Measurements from ENCODE around the gene HDAC4.

HDAC4 gene

GRCh38 chr2:239371726-239372686 lies 28.8 kb downstream of the HDAC4 start:
- DNase-seq (ENCODE audit: low read depth), result no peak
- no peak for TF ChIP-seq CTCF (conservative IDR thresholded peaks at IDR 0.05; ENCODE audit: low read depth, low read length)
- no peak overlapping the region for H3K4me3 ChIP-seq (ENCODE audit: low read depth, low read length)

GRCh38 chr2:239370876-239371725 lies 29.7 kb downstream of the HDAC4 start:
- no peak for DNase-seq (ENCODE audit: low read depth)
- TF ChIP-seq CTCF (conservative IDR thresholded peaks at IDR 0.05; ENCODE audit: low read depth, low read length), result no peak
- H3K4me3 ChIP-seq (ENCODE audit: low read depth, low read length), result no peak overlapping the region

- no peak for TF ChIP-seq CTCF (conservative IDR thresholded peaks at IDR 0.05; ENCODE audit: low read depth, low read length)
- DNase-seq (ENCODE audit: low read depth), result no peak
- H3K4me3 ChIP-seq (ENCODE audit: low read depth, low read length), result no peak overlapping the region
These were observed 30.4 kb downstream of the HDAC4 start for GRCh38 chr2:239370403-239370802.

- H3K4me3 ChIP-seq (ENCODE audit: low read depth, low read length), result no peak overlapping the region
- no peak for DNase-seq (ENCODE audit: low read depth)
- no peak for TF ChIP-seq CTCF (conservative IDR thresholded peaks at IDR 0.05; ENCODE audit: low read depth, low read length)
These were observed 31.1 kb downstream of the HDAC4 start for GRCh38 chr2:239369631-239370161.

GRCh38 chr2:239368906-239369552 lies 31.8 kb downstream of the HDAC4 start:
- no peak overlapping the region for H3K4me3 ChIP-seq (ENCODE audit: low read depth, low read length)
- no peak for TF ChIP-seq CTCF (conservative IDR thresholded peaks at IDR 0.05; ENCODE audit: low read depth, low read length)
- DNase-seq (ENCODE audit: low read depth), result no peak

- no peak for DNase-seq (ENCODE audit: low read depth)
- TF ChIP-seq CTCF (conservative IDR thresholded peaks at IDR 0.05; ENCODE audit: low read depth, low read length), result no peak
- H3K4me3 ChIP-seq (ENCODE audit: low read depth, low read length), result no peak overlapping the region
These were observed 32.5 kb downstream of the HDAC4 start for GRCh38 chr2:239368321-239368720.

Data from choroid plexus epithelial cell (primary cell).